Esophagus mucosa (tissue), 1 donor: Measurements from ENCODE around the gene CES3. TPM values are rescaled to one million over a fixed set of nuclear protein-coding genes. Genes with fewer than 3 reads are reported as not detected.

ENCODE experiments used
- ATAC-seq: fragments of 200-7000 bp; cut with Tn5 transposase; one replicate; pipeline ENCODE4 v1.9.1; 2020
- total RNA-seq: library from RNA; stranded (reverse); gene quantifications from one replicate; pipeline ENCODE4 v1.2.4, GENCODE V29; 2023
- donor health status: DM: yes; HTN: yes; CAD: no.

CES3 gene
- total RNA-seq = 1.1 TPM

- ATAC-seq = peak; percentile 73
These were observed at the start of gene CES3 for GRCh38 chr16:66961065-66961744. TSS of gene CES3 (plus strand) at chr16:66961266. CDS start at chr16:66961308, 42 bp downstream.

GRCh38 chr16:66911801-66912200, 49.3 kb upstream of the CES3 start:
- no peak for ATAC-seq

- no peak for ATAC-seq
These were observed 48.0 kb upstream of the CES3 start for GRCh38 chr16:66913081-66913480.

GRCh38 chr16:66913711-66914110, 47.4 kb upstream of the CES3 start:
- ATAC-seq = no peak

GRCh38 chr16:66914541-66914940, 46.5 kb upstream of the CES3 start:
- no peak for ATAC-seq

- ATAC-seq = no peak
These were observed 46.0 kb upstream of the CES3 start for GRCh38 chr16:66915041-66915440.

GRCh38 chr16:66916518-66916917, 44.5 kb upstream of the CES3 start:
- ATAC-seq = no peak

GRCh38 chr16:66917741-66918140, 43.3 kb upstream of the CES3 start:
- ATAC-seq = no peak

- ATAC-seq = no peak
These were observed 42.7 kb upstream of the CES3 start for GRCh38 chr16:66918355-66918754.

GRCh38 chr16:66918803-66919568, 42.1 kb upstream of the CES3 start, which contains the start of gene CDH16:
TSS of gene CDH16 (minus strand) at chr16:66918885. CDS start at chr16:66918065, 820 bp downstream.
- peak; percentile 9 for ATAC-seq

GRCh38 chr16:66919569-66920298, 41.3 kb upstream of the CES3 start:
- ATAC-seq = no peak

GRCh38 chr16:66920299-66920590, 40.8 kb upstream of the CES3 start:
- ATAC-seq = no peak

GRCh38 chr16:66920924-66921680, 40.0 kb upstream of the CES3 start:
- no peak for ATAC-seq

- no peak for ATAC-seq
These were observed 39.2 kb upstream of the CES3 start for GRCh38 chr16:66921729-66922450.

GRCh38 chr16:66923247-66923731, 37.8 kb upstream of the CES3 start:
- no peak for ATAC-seq

GRCh38 chr16:66923866-66924265, 37.2 kb upstream of the CES3 start:
- ATAC-seq = peak; percentile 56

GRCh38 chr16:66924527-66925321, 36.3 kb upstream of the CES3 start:
- peak; percentile 41 for ATAC-seq

- no peak for ATAC-seq
These were observed 35.7 kb upstream of the CES3 start, which contains the start of gene RRAD for GRCh38 chr16:66925322-66925840. TSS of gene RRAD (minus strand) at chr16:66925535. CDS start at chr16:66925179, 356 bp downstream.

GRCh38 chr16:66926171-66926947, 34.7 kb upstream of the CES3 start:
- no peak for ATAC-seq

GRCh38 chr16:66926961-66927436, 34.1 kb upstream of the CES3 start:
- no peak for ATAC-seq
